ENCODE results near the gene TMEM53. TPM values are rescaled to one million over a fixed set of nuclear protein-coding genes. Genes with fewer than 3 reads are reported as not detected.
"Not testable (repeated sequence)": the region's sequence is repeated elsewhere in the genome, so short reads cannot be mapped to it uniquely, and the experiment has no call there.

Gene TMEM53
- total and polyA plus RNA-seq, 2 of the 8 experiments (the other 6 are each of a cell fraction or from before 2014, with no cell fraction given), result 6.7 to 27.9 TPM

GRCh38 chr1:44699375-44699774 lies 25.1 kb upstream of the TMEM53 start:
- not testable (repeated sequence) for H3K4me1 ChIP-seq (replicated peaks in 1 of 4; ENCODE audit: control insufficient read depth in 3 of 4, insufficient read depth in 4 of 4, low read length in 3 of 4); H2BK15ac ChIP-seq (ENCODE audit: low read length); H3K4me3 ChIP-seq (ENCODE audit: extremely low read depth in 1 of 4, insufficient read depth in 2 of 4, low read depth in 3 of 4, low read length in 4 of 4); H3K23me2 ChIP-seq (ENCODE audit: low read depth, low read length); H4K5ac ChIP-seq (ENCODE audit: insufficient read length, low read depth, low read length); H2BK5ac ChIP-seq (ENCODE audit: low read depth, low read length); H3K23ac ChIP-seq (ENCODE audit: insufficient read length); H3K14ac ChIP-seq (ENCODE audit: insufficient read length); H3K4me2 ChIP-seq (ENCODE audit: insufficient read depth in 1 of 2, low read depth in 2 of 2, low read length in 2 of 2); H3K18ac ChIP-seq (ENCODE audit: extremely low read depth, low read length); H4K91ac ChIP-seq (replicated peaks; ENCODE audit: insufficient read length, low read length); H3K27ac ChIP-seq (ENCODE audit: low read depth, low read length); FAIRE-seq; H2BK20ac ChIP-seq (ENCODE audit: low read length); H3K36me3 ChIP-seq (ENCODE audit: control insufficient read depth in 2 of 4, insufficient read depth in 4 of 4, low read length in 3 of 4); DNase-seq (ENCODE audit: low read depth in 1 of 2, low spot score in 2 of 2); H2BK12ac ChIP-seq (ENCODE audit: low read depth, low read length); H3K9ac ChIP-seq (replicated peaks in 1 of 4; ENCODE audit: extremely low read depth in 1 of 4, low read depth in 3 of 4, low read length in 3 of 4); H2AFZ ChIP-seq (ENCODE audit: low read length); H3K4ac ChIP-seq (replicated peaks; ENCODE audit: insufficient read length, low read depth, low read length); H3K56ac ChIP-seq (replicated peaks; ENCODE audit: insufficient read length, low read depth, low read length); H3K79me2 ChIP-seq (ENCODE audit: control insufficient read depth in 1 of 2, insufficient read depth in 2 of 2, low read length in 2 of 2); H4K20me1 ChIP-seq (replicated peaks in 1 of 2; ENCODE audit: control insufficient read depth in 1 of 2, insufficient read depth in 2 of 2, low read length in 2 of 2); H2AK5ac ChIP-seq (ENCODE audit: low read depth, low read length); H2BK120ac ChIP-seq (replicated peaks; ENCODE audit: low read depth, low read length); H3K27me3 ChIP-seq (replicated peaks in 1 of 4; ENCODE audit: control insufficient read depth in 3 of 4, extremely low read depth in 1 of 4, insufficient read depth in 3 of 4, low read length in 3 of 4); H3K79me1 ChIP-seq (ENCODE audit: low read depth, low read length); H4K8ac ChIP-seq (ENCODE audit: extremely low read depth, insufficient read depth, low read length); H3K9me3 ChIP-seq (ENCODE audit: insufficient read depth in 2 of 2, low read depth in 1 of 2, low read length in 1 of 2)
- POLR2A ChIA-PET (ENCODE audit: partially characterized antibody), result interaction anchor here (0.7 kb wide), 1 partner anchor 9 kb away, joined by 3 read pairs; no protein-coding TSS in a partner anchor
- 80% methylated on average over 9 of the region's 9 CpGs; no CpG with 5 or more reads in 1 of the 2 experiments for WGBS, 2 experiments (ENCODE audit: extremely low coverage in 1 of 2, insufficient coverage in 1 of 2, insufficient read length in 1 of 2, insufficient replicate concordance in 2 of 2, low coverage in 1 of 2, low lambda C conversion rate in 2 of 2, missing lambda C conversion rate in 1 of 2)
- CTCF ChIA-PET (ENCODE audit: partially characterized antibody), result interaction anchor here (0.9 kb wide), 1 partner anchor 47 kb away, joined by 3 read pairs; no protein-coding TSS in a partner anchor

All from H1 (cell line).